Liver (tissue), 9 donors: ENCODE measurements around the gene OPRL1. TPM values are rescaled to one million over a fixed set of nuclear protein-coding genes. Genes with fewer than 3 reads are reported as not detected.

Source experiments
- DNase-seq: peaks from one replicate; pipeline ENCODE4 v3.0.0-alpha.2; 2017; ENCODE audit warnings: low spot score
- H3K27ac ChIP-seq, 2 donors: one replicate each; pipeline ENCODE4 v1.7.0; 2013; ENCODE audit warnings: inconsistent platforms in 2 of 2, low read length in 2 of 2, control low read depth in 1 of 2, low read depth in 1 of 2, mild to moderate bottlenecking in 1 of 2
- H3K27me3 ChIP-seq, 4 donors: one replicate each; pipeline versions ENCODE4 v1.6.1 to v1.7.0; 2013; ENCODE audit warnings: low read length in 3 of 4, inconsistent platforms in 1 of 4, mild to moderate bottlenecking in 1 of 4, moderate library complexity in 1 of 4; ENCODE audit not compliant: control insufficient read depth in 4 of 4, insufficient read depth in 4 of 4
- H3K36me3 ChIP-seq, 4 donors: one replicate each; pipeline versions ENCODE4 v1.6.1 to v1.7.0; 2013; ENCODE audit warnings: low read length in 3 of 4, mild to moderate bottlenecking in 3 of 4, low read depth in 1 of 4, moderate library complexity in 1 of 4; ENCODE audit not compliant: control insufficient read depth in 4 of 4, insufficient read depth in 3 of 4
- H3K4me1 ChIP-seq, 4 donors: one replicate each; pipeline versions ENCODE4 v1.6.1 to v1.7.0; 2013; ENCODE audit warnings: low read length in 3 of 4, mild to moderate bottlenecking in 3 of 4, moderate library complexity in 1 of 4; ENCODE audit not compliant: control insufficient read depth in 4 of 4, insufficient read depth in 4 of 4
- H3K4me3 ChIP-seq, 3 donors: one replicate each; pipeline versions ENCODE4 v1.6.1 to v1.7.0; 2013; ENCODE audit warnings: low read length in 3 of 3, control low read depth in 1 of 3, low read depth in 1 of 3, mild to moderate bottlenecking in 1 of 3
- H3K9ac ChIP-seq, 2 donors: one replicate each; pipeline ENCODE4 v1.7.0; 2013; ENCODE audit warnings: low read length in 2 of 2, mild to moderate bottlenecking in 2 of 2, moderate library complexity in 2 of 2, control low read depth in 1 of 2, low read depth in 1 of 2
- H3K9me3 ChIP-seq, 4 donors: one replicate each; pipeline versions ENCODE4 v1.6.1 to v1.7.0; 2013; ENCODE audit warnings: low read length in 3 of 4; ENCODE audit not compliant: control insufficient read depth in 4 of 4
- ATF3 ChIP-seq: IDR thresholded peaks from 2 replicates; pipeline ENCODE4 v1.6.1; 2016; ENCODE audit warnings: antibody characterized with exemption
- EGR1 ChIP-seq, 2 donors: IDR thresholded peaks; 2 replicates each; pipeline ENCODE4 v1.6.1; 2016 to 2018; ENCODE audit warnings: antibody characterized with exemption in 2 of 2, low read depth in 2 of 2
- FOXA1 ChIP-seq: IDR thresholded peaks from 2 replicates; pipeline ENCODE4 v1.6.1; 2016; ENCODE audit warnings: antibody characterized with exemption
- FOXA2 ChIP-seq: IDR thresholded peaks from 2 replicates; pipeline ENCODE4 v1.6.1; 2016; ENCODE audit warnings: antibody characterized with exemption
- GABPA ChIP-seq, 2 donors: IDR thresholded peaks in 1 of 2; conservative IDR thresholded peaks in 1 of 2; 2 replicates each; pipeline ENCODE4 v1.6.1; 2016; ENCODE audit warnings: antibody characterized with exemption in 2 of 2, mild to moderate bottlenecking in 1 of 2, moderate library complexity in 1 of 2
- HNF4A ChIP-seq, 2 donors: conservative IDR thresholded peaks; 2 replicates each; pipeline ENCODE4 v1.6.1; 2016; ENCODE audit warnings: antibody characterized with exemption in 2 of 2, mild to moderate bottlenecking in 2 of 2
- HNF4G ChIP-seq: IDR thresholded peaks from 2 replicates; pipeline ENCODE4 v1.6.1; 2016; ENCODE audit warnings: antibody characterized with exemption
- JUND ChIP-seq, 2 donors: IDR thresholded peaks; 2 replicates each; pipeline ENCODE4 v1.6.1; 2016; ENCODE audit warnings: antibody characterized with exemption in 2 of 2
- MAX ChIP-seq: IDR thresholded peaks from 2 replicates; pipeline ENCODE4 v1.6.1; 2016; ENCODE audit warnings: antibody characterized with exemption
- NR2F2 ChIP-seq: IDR thresholded peaks from 2 replicates; pipeline ENCODE4 v1.6.1; 2016; ENCODE audit warnings: antibody characterized with exemption
- RAD21 ChIP-seq, 2 donors: IDR thresholded peaks; 2 replicates each; pipeline ENCODE4 v1.6.1; 2016; ENCODE audit warnings: antibody characterized with exemption in 2 of 2, mild to moderate bottlenecking in 2 of 2
- REST ChIP-seq: IDR thresholded peaks from 2 replicates; pipeline ENCODE4 v1.6.1; 2016; ENCODE audit warnings: antibody characterized with exemption, mild to moderate bottlenecking
- SP1 ChIP-seq: IDR thresholded peaks from 2 replicates; pipeline ENCODE4 v1.6.1; 2018; ENCODE audit warnings: antibody characterized with exemption, mild to moderate bottlenecking
- TAF1 ChIP-seq: conservative IDR thresholded peaks from 2 replicates; pipeline ENCODE4 v1.6.1; 2016; ENCODE audit warnings: antibody characterized with exemption, mild to moderate bottlenecking
- YY1 ChIP-seq: IDR thresholded peaks from 2 replicates; pipeline ENCODE4 v1.6.1; 2016; ENCODE audit warnings: antibody characterized with exemption, mild to moderate bottlenecking
- ZBTB33 ChIP-seq: IDR thresholded peaks from 2 replicates; pipeline ENCODE4 v1.6.1; 2016; ENCODE audit warnings: antibody characterized with exemption
- WGBS: extraction: QIAGEN DNeasy Blood & Tissue Kit; methylation state at CpG from one replicate; pipeline ENCODE4 v1.1.7; 2013; 5-methylcytosine and 5-hydroxymethylcytosine counted together
- polyA plus RNA-seq, 2 donors: library from polyadenylated mRNA; stranded (reverse) in 1 of 2; unstranded in 1 of 2; fragments of 200-250 nt in 1 of 2; fragments of >200 nt in 1 of 2; fragmentation: Nextera tagmentation in 1 of 2; extraction: Ambion mirVana in 1 of 2; gene quantifications; one replicate each; pipeline versions ENCODE4 v1.2.1 to v1.2.3, GENCODE V29; 2013 to 2015
- total RNA-seq, 2 donors: library from RNA; depleted of rRNA; stranded (reverse); fragments of >200 nt; gene quantifications; one replicate each; pipeline ENCODE4 v1.2.3, GENCODE V29; 2014
- donor health status: healthy.
- donor health status: healthy.
- donor health status: healthy.
- donor health status: healthy.
- donor health status: healthy.

The OPRL1 gene
- total and polyA plus RNA-seq, 4 donors = 0.04 to 0.79 (median 0.35) TPM

GRCh38 chr20:64095455-64095854 is 15.6 kb downstream of the OPRL1 start:
- no peaks in the 10 kb centered on the region for H3K36me3 ChIP-seq
- peaks cover 0 to 4% (median 0%) of the 10 kb centered on the region in 4 donors for H3K27me3 ChIP-seq
- TF ChIP-seq SP1 (no peak), RAD21 (IDR thresholded peaks at IDR 0.05) (no peak), REST (no peak), MAX (no peak), GABPA (IDR thresholded peaks at IDR 0.05 in 1 of 2, conservative IDR thresholded peaks at IDR 0.05 in 1 of 2) (no peak), ATF3 (no peak), NR2F2 (no peak), HNF4A (conservative IDR thresholded peaks at IDR 0.05) (no peak), FOXA2 (no peak), FOXA1 (no peak), TAF1 (no peak), JUND (IDR thresholded peaks at IDR 0.05) (no peak), ZBTB33 (no peak), EGR1 (IDR thresholded peaks at IDR 0.05; ENCODE audit: low read depth in 2 of 2) (no peak), HNF4G (no peak)
- H3K27ac ChIP-seq = no peak overlapping the region
- no peak overlapping the region for H3K4me3 ChIP-seq
- WGBS = 83% methylated on average over 4 of the region's 4 CpGs
- H3K9me3 ChIP-seq = no peaks in the 10 kb centered on the region
- no peak overlapping the region for H3K9ac ChIP-seq
- no peak for DNase-seq
- no peaks in the 10 kb centered on the region for H3K4me1 ChIP-seq

GRCh38 chr20:64095927-64096326 is 16.0 kb downstream of the OPRL1 start:
- no peaks in the 10 kb centered on the region for H3K9me3 ChIP-seq
- peaks cover 0 to 5% (median 0%) of the 10 kb centered on the region in 4 donors for H3K27me3 ChIP-seq
- 84% methylated on average over 11 of the region's 11 CpGs for WGBS
- H3K9ac ChIP-seq = no peak overlapping the region
- H3K27ac ChIP-seq = no peak overlapping the region
- H3K36me3 ChIP-seq = no peaks in the 10 kb centered on the region
- no peaks in the 10 kb centered on the region for H3K4me1 ChIP-seq
- H3K4me3 ChIP-seq = no peak overlapping the region
- no peak for TF ChIP-seq EGR1 (IDR thresholded peaks at IDR 0.05; ENCODE audit: low read depth in 2 of 2)
- no peak for TF ChIP-seq RAD21 (IDR thresholded peaks at IDR 0.05)
- no peak for TF ChIP-seq SP1
- no peak for TF ChIP-seq JUND (IDR thresholded peaks at IDR 0.05)
- no peak for TF ChIP-seq YY1
- TF ChIP-seq TAF1 = no peak
- no peak for TF ChIP-seq ATF3
- no peak for TF ChIP-seq NR2F2
- DNase-seq = no peak
